ENCODE results near the gene KDM2A. TPM values are rescaled to one million over a fixed set of nuclear protein-coding genes. Genes with fewer than 3 reads are reported as not detected.

Gene KDM2A
- total RNA-seq, 1 experiment from 2014 or later, result 26.3 TPM

- no peak for DNase-seq (ENCODE audit: low read depth)
These were observed 153.5 kb downstream of the KDM2A start for GRCh38 chr11:67272327-67273259.

GRCh38 chr11:67273260-67273990 lies 154.4 kb downstream of the KDM2A start:
- DNase-seq (ENCODE audit: low read depth), result no peak

GRCh38 chr11:67274768-67275605 lies 155.9 kb downstream of the KDM2A start:
- DNase-seq (ENCODE audit: low read depth), result no peak

GRCh38 chr11:67275606-67276409 lies 156.7 kb downstream of the KDM2A start:
- DNase-seq (ENCODE audit: low read depth), result no peak

GRCh38 chr11:67276781-67277230 lies 157.7 kb downstream of the KDM2A start:
- peak; percentile 69 for DNase-seq (ENCODE audit: low read depth)

- DNase-seq (ENCODE audit: low read depth), result peak; percentile 91
These were observed 158.3 kb downstream of the KDM2A start for GRCh38 chr11:67277231-67277961.

GRCh38 chr11:67278135-67278938 lies 159.3 kb downstream of the KDM2A start:
- DNase-seq (ENCODE audit: low read depth), result no peak

- DNase-seq (ENCODE audit: low read depth), result no peak
These were observed 160.0 kb downstream of the KDM2A start for GRCh38 chr11:67278939-67279588.

GRCh38 chr11:67279589-67280340 lies 160.7 kb downstream of the KDM2A start:
- DNase-seq (ENCODE audit: low read depth), result no peak

- DNase-seq (ENCODE audit: low read depth), result no peak
These were observed 161.3 kb downstream of the KDM2A start for GRCh38 chr11:67280341-67280787.

- no peak for DNase-seq (ENCODE audit: low read depth)
These were observed 161.9 kb downstream of the KDM2A start for GRCh38 chr11:67280788-67281551.

- DNase-seq (ENCODE audit: low read depth), result no peak
These were observed 162.6 kb downstream of the KDM2A start for GRCh38 chr11:67281552-67282150.

GRCh38 chr11:67282155-67282875 lies 163.3 kb downstream of the KDM2A start:
- DNase-seq (ENCODE audit: low read depth), result no peak

- DNase-seq (ENCODE audit: low read depth), result no peak
These were observed 163.9 kb downstream of the KDM2A start for GRCh38 chr11:67282876-67283371.

- no peak for DNase-seq (ENCODE audit: low read depth)
These were observed 164.5 kb downstream of the KDM2A start for GRCh38 chr11:67283481-67283963.

All from LHCN-M2 (cell line).